ENCODE results near the gene NRAP. TPM values are rescaled to one million over a fixed set of nuclear protein-coding genes. Genes with fewer than 3 reads are reported as not detected.

The NRAP gene
- total and polyA plus RNA-seq, 2 of the 4 experiments (the other 2 are of a cell fraction) = not detected

DNA sequence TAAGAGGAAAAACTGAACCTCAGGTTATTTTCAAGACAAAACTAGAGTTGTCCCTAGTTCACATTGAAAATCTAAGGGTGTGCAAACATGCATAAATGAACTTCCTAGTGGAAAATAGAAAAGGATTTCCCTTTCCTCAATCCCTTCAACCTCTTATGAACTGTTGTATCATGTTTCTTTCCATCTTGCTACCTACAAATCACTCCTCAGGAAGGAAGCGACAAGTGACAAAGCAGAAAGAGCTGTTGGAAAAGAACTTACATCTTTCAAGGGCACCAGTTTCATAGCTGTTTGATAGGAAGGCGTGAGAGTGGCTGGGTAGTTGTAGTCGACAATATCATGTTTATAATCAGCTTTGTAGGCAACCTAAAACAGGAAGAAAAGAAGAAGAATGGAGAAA lies 23.9 kb downstream of the NRAP start:
- H3K23ac ChIP-seq (ENCODE audit: low read depth, low read length) = no peak overlapping the region
- H2BK120ac ChIP-seq (ENCODE audit: low read depth, low read length) = no peak overlapping the region
- no peak for DNase-seq
- no peak overlapping the region for H3K4ac ChIP-seq (ENCODE audit: low read depth, low read length)
- ATAC-seq (ENCODE audit: low read depth) = no peak
- H3K9ac ChIP-seq (ENCODE audit: low read depth, low read length) = no peak overlapping the region
- H4K91ac ChIP-seq (ENCODE audit: insufficient read depth, low read depth, low read length) = no peak overlapping the region
- H3K4me3 ChIP-seq (ENCODE audit: insufficient read depth, low read depth, low read length) = no peak overlapping the region
- H2AK5ac ChIP-seq (ENCODE audit: low read depth, low read length) = no peak overlapping the region
- no peak overlapping the region for H3K4me2 ChIP-seq (ENCODE audit: low read depth, low read length)
- no CpG with 5 or more reads among the region's 3 CpGs for WGBS, 2 experiments (ENCODE audit: extremely low coverage in 2 of 2, insufficient read length in 1 of 2)
- H3K9me1 ChIP-seq (ENCODE audit: insufficient read depth, low read length) = no peaks in the 10 kb centered on the region
- no peaks in the 10 kb centered on the region for H4K20me1 ChIP-seq (ENCODE audit: insufficient read depth, low read length)
- no peak overlapping the region for H3K56ac ChIP-seq (ENCODE audit: extremely low read depth, insufficient read depth, low read length)
- H3K27me3 ChIP-seq (ENCODE audit: control insufficient read depth, insufficient read depth, low read length) = peaks cover 19% of the 10 kb centered on the region
- intact Hi-C loops (cut with micrococcal nuclease) (no loop called here), dilution Hi-C loops (cut with HindIII; ENCODE audit: low sequenced_read_pairs, unreplicated experiment) (no loop called here), in situ Hi-C loops (cut with MboI; ENCODE audit: low sequenced_read_pairs) (no loop called here)
- no peak overlapping the region for H2AFZ ChIP-seq (replicated peaks; ENCODE audit: low read length, poor library complexity)
- H3K4me1 ChIP-seq (ENCODE audit: control insufficient read depth, insufficient read depth, low read length) = 0 out of 2 replicates have a peak, but pooled peaks cover 3% of the 10 kb centered on the region
- TF ChIP-seq CHD1 (IDR thresholded peaks at IDR 0.05; ENCODE audit: low read depth, low read length) (no peak), USF2 (IDR thresholded peaks at IDR 0.05; ENCODE audit: low read depth, low read length) (no peak), MXI1 (IDR thresholded peaks at IDR 0.05; ENCODE audit: borderline replicate concordance, low read depth, low read length) (no peak), RFX5 (IDR thresholded peaks at IDR 0.05; ENCODE audit: low read depth, low read length) (no peak), MAFK (IDR thresholded peaks at IDR 0.05; ENCODE audit: low read depth, low read length) (no peak), MAZ (IDR thresholded peaks at IDR 0.05; ENCODE audit: borderline replicate concordance, low read depth, low read length) (no peak), BHLHE40 (IDR thresholded peaks at IDR 0.05; ENCODE audit: low read depth, low read length) (no peak), CEBPB (IDR thresholded peaks at IDR 0.05; ENCODE audit: low read depth, low read length) (no peak), SMC3 (IDR thresholded peaks at IDR 0.05; ENCODE audit: low read depth, low read length) (no peak)
- H4K5ac ChIP-seq (ENCODE audit: low read depth, low read length) = no peak overlapping the region
- no peak overlapping the region for H3K27ac ChIP-seq (ENCODE audit: insufficient read depth, low read length)
- POLR2A ChIA-PET (ENCODE audit: unreplicated experiment) = interaction anchor here (0.6 kb wide), 1 partner anchor 19 kb away, joined by 3 read pairs; no protein-coding TSS in a partner anchor
- BruUV-seq (replicated peaks) = no TSS peak
- H3K79me1 ChIP-seq (ENCODE audit: low read depth in 1 of 2, low read length in 2 of 2) = no peaks in the 10 kb centered on the region
- CTCF ChIA-PET = no interaction called here
- H4K8ac ChIP-seq (ENCODE audit: low read depth in 2 of 2, low read length in 2 of 2) = no peak overlapping the region
- no peak overlapping the region for H2BK5ac ChIP-seq (ENCODE audit: low read depth, low read length, poor library complexity, severe bottlenecking)
- H3K36me3 ChIP-seq (ENCODE audit: control insufficient read depth, insufficient read depth, low read length) = no peaks in the 10 kb centered on the region
- H2BK20ac ChIP-seq (ENCODE audit: low read depth, low read length) = no peak overlapping the region
- H3K18ac ChIP-seq (ENCODE audit: low read depth, low read length) = no peak overlapping the region
- no peak overlapping the region for H3K14ac ChIP-seq (replicated peaks; ENCODE audit: low read depth, low read length)
- no peaks in the 10 kb centered on the region for H3K9me3 ChIP-seq (ENCODE audit: control insufficient read depth, insufficient read depth, low read length)
- no peak overlapping the region for H2BK15ac ChIP-seq (ENCODE audit: low read depth, low read length)
- H2AK9ac ChIP-seq (replicated peaks; ENCODE audit: low read depth, low read length, poor library complexity) = no peak overlapping the region
